ENCODE measurements around the gene MPC2. TPM values are rescaled to one million over a fixed set of nuclear protein-coding genes. Genes with fewer than 3 reads are reported as not detected.
"Not testable (repeated sequence)": the region's sequence is repeated elsewhere in the genome, so short reads cannot be mapped to it uniquely, and the experiment has no call there.

MPC2 gene
- total RNA-seq, 1 experiment from 2014 or later = 56.2 TPM

- intact Hi-C loops (cut with micrococcal nuclease; ENCODE audit: unreplicated experiment) = no loop called here
- no peak for TF ChIP-seq CTCF (conservative IDR thresholded peaks at IDR 0.05; ENCODE audit: low read depth, low read length)
- TF ChIP-seq EZH2 (IDR thresholded peaks at IDR 0.05; ENCODE audit: borderline replicate concordance, low read depth, low read length, poor library complexity, severe bottlenecking) = no peak
- no peak for DNase-seq (ENCODE audit: low spot score)
- ChIA-PET CTCF (no interaction called here), POLR2A (ENCODE audit: low non-redundant PET) (no interaction called here)
- H3K4me1 ChIP-seq (ENCODE audit: insufficient read depth, low read length, poor library complexity, severe bottlenecking) = no peaks in the 10 kb centered on the region
- no peak overlapping the region for H3K4me3 ChIP-seq (ENCODE audit: low read depth, low read length, poor library complexity, severe bottlenecking)
- no peaks in the 10 kb centered on the region for H3K27me3 ChIP-seq (replicated peaks; ENCODE audit: insufficient read depth, low read depth, low read length, poor library complexity)
- H3K36me3 ChIP-seq (ENCODE audit: insufficient read depth, low read length, poor library complexity, severe bottlenecking) = no peaks in the 10 kb centered on the region
- H3K9me3 ChIP-seq (ENCODE audit: low read depth, low read length, poor library complexity, severe bottlenecking) = no peaks in the 10 kb centered on the region
- no TSS peak for BruUV-seq (replicated peaks)
- H3K27ac ChIP-seq (ENCODE audit: low read depth, low read length, poor library complexity, severe bottlenecking) = no peak overlapping the region
Observed at GRCh38 chr1:167878372-167879160, 58.3 kb downstream of the MPC2 start.

GRCh38 chr1:167876597-167877175 is 60.2 kb downstream of the MPC2 start:
- intact Hi-C loops (cut with micrococcal nuclease; ENCODE audit: unreplicated experiment) = no loop called here
- no peak for DNase-seq (ENCODE audit: low spot score)
- TF ChIP-seq CTCF (conservative IDR thresholded peaks at IDR 0.05; ENCODE audit: low read depth, low read length) = no peak
- no peak for TF ChIP-seq EZH2 (IDR thresholded peaks at IDR 0.05; ENCODE audit: borderline replicate concordance, low read depth, low read length, poor library complexity, severe bottlenecking)
- Histone ChIP-seq H3K4me3 (ENCODE audit: low read depth, low read length, poor library complexity, severe bottlenecking) (no peak overlapping the region), H3K36me3 (ENCODE audit: insufficient read depth, low read length, poor library complexity, severe bottlenecking) (no peaks in the 10 kb centered on the region), H3K4me1 (ENCODE audit: insufficient read depth, low read length, poor library complexity, severe bottlenecking) (no peaks in the 10 kb centered on the region), H3K9me3 (ENCODE audit: low read depth, low read length, poor library complexity, severe bottlenecking) (no peaks in the 10 kb centered on the region), H3K27ac (ENCODE audit: low read depth, low read length, poor library complexity, severe bottlenecking) (no peak overlapping the region), H3K27me3 (replicated peaks; ENCODE audit: insufficient read depth, low read depth, low read length, poor library complexity) (no peaks in the 10 kb centered on the region)
- BruUV-seq (replicated peaks) = no TSS peak
- ChIA-PET POLR2A (ENCODE audit: low non-redundant PET) (no interaction called here), CTCF (no interaction called here)

- TF ChIP-seq EZH2 (IDR thresholded peaks at IDR 0.05; ENCODE audit: borderline replicate concordance, low read depth, low read length, poor library complexity, severe bottlenecking) (no peak), CTCF (conservative IDR thresholded peaks at IDR 0.05; ENCODE audit: low read depth, low read length) (no peak)
- Histone ChIP-seq H3K4me1 (ENCODE audit: insufficient read depth, low read length, poor library complexity, severe bottlenecking) (peaks cover 6% of the 10 kb centered on the region), H3K4me3 (ENCODE audit: low read depth, low read length, poor library complexity, severe bottlenecking) (no peak overlapping the region), H3K9me3 (ENCODE audit: low read depth, low read length, poor library complexity, severe bottlenecking) (no peaks in the 10 kb centered on the region), H3K36me3 (ENCODE audit: insufficient read depth, low read length, poor library complexity, severe bottlenecking) (no peaks in the 10 kb centered on the region), H3K27me3 (replicated peaks; ENCODE audit: insufficient read depth, low read depth, low read length, poor library complexity) (no peaks in the 10 kb centered on the region), H3K27ac (ENCODE audit: low read depth, low read length, poor library complexity, severe bottlenecking) (no peak overlapping the region)
- intact Hi-C loops (cut with micrococcal nuclease; ENCODE audit: unreplicated experiment) = no loop called here
- BruUV-seq (replicated peaks) = no TSS peak
- POLR2A ChIA-PET (ENCODE audit: low non-redundant PET) = no interaction called here
- DNase-seq (ENCODE audit: low spot score) = no peak
- CTCF ChIA-PET = no interaction called here
Observed at GRCh38 chr1:167871331-167871730, 65.5 kb downstream of the MPC2 start.

DNA sequence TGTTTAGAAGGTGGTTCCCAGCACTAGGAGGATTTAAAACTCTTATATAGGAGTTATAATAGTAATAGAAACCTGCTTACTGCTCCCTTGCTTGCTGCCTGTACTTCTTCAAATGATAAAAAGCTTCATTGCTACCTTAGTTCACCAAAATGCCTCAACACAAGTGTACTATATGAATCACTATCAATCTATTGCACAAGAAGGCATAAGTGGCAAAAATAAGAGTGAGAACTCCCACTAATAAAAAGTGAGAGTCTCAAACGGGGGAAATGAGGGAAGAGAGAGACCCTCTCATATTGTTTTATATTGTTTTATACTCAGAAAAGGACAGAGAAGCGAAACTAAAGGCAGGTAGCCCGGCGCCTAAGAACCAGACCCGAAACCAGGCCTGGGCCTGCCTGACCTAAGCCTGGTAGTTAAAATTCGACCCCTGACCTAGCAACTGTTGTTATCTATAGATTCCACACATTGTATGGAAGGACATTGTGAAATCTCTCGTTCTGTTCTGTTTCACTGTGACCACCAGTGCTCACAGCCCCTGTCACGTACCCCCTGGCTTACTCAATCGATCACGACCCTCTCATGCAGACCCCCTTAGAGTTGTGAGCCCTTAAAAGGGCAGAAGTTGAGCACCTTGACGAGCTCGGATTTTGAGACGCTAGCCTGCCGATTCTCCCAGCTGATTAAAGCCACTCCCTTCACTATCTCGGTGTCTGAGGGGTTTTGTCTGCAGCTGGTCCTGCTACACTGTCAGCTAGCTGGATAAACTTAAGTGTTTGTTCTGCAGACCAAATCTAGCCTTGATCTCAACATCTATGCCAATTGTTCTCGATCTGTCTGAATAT is 67.5 kb downstream of the MPC2 start:
- H3K9me3 ChIP-seq (ENCODE audit: low read depth, low read length, poor library complexity, severe bottlenecking); H3K36me3 ChIP-seq (ENCODE audit: insufficient read depth, low read length, poor library complexity, severe bottlenecking); H3K4me1 ChIP-seq (ENCODE audit: insufficient read depth, low read length, poor library complexity, severe bottlenecking); CTCF ChIA-PET; intact Hi-C loops (cut with micrococcal nuclease; ENCODE audit: unreplicated experiment); H3K4me3 ChIP-seq (ENCODE audit: low read depth, low read length, poor library complexity, severe bottlenecking); BruUV-seq (replicated peaks); DNase-seq (ENCODE audit: low spot score); H3K27ac ChIP-seq (ENCODE audit: low read depth, low read length, poor library complexity, severe bottlenecking); H3K27me3 ChIP-seq (replicated peaks; ENCODE audit: insufficient read depth, low read depth, low read length, poor library complexity): not testable (repeated sequence)
- POLR2A ChIA-PET (ENCODE audit: low non-redundant PET) = interaction anchor here (0.5 kb wide), 1 partner anchor 27 kb away, joined by 4 read pairs; no protein-coding TSS in a partner anchor
